HG03469 (cell line): ENCODE results near the gene PEX26.

ENCODE experiments used
- ATAC-seq: cut with Tn5 transposase; IDR thresholded peaks from one replicate; pipeline ENCODE4 v1.9.1; 2021; ENCODE audit warnings: mild to moderate bottlenecking, moderate library complexity, moderate number of reproducible peaks; ENCODE audit not compliant: unreplicated experiment

PEX26 gene

GRCh38 chr22:18148293-18148965 lies 70.6 kb downstream of the PEX26 start:
- no peak for ATAC-seq

DNA sequence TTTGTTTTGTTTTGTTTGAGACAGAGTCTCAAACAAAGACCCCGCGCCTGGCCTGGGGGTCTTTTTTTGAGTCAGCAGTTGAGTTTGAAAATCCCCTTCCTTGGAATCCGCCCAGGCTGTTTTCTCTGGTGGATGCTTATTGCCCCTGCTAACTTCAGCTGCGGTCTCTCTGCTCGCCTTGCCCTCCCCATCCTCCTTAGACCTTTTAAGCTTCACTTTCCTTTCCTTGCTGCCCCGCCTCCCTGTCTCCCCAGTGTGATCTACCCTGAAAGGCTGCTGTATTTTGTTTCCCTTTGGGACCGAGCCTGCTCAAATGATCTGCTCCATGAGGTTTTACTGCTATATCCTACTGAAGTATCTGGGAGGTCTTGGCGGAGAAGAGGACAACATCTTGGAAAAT lies 74.7 kb downstream of the PEX26 start:
- no peak for ATAC-seq

DNA sequence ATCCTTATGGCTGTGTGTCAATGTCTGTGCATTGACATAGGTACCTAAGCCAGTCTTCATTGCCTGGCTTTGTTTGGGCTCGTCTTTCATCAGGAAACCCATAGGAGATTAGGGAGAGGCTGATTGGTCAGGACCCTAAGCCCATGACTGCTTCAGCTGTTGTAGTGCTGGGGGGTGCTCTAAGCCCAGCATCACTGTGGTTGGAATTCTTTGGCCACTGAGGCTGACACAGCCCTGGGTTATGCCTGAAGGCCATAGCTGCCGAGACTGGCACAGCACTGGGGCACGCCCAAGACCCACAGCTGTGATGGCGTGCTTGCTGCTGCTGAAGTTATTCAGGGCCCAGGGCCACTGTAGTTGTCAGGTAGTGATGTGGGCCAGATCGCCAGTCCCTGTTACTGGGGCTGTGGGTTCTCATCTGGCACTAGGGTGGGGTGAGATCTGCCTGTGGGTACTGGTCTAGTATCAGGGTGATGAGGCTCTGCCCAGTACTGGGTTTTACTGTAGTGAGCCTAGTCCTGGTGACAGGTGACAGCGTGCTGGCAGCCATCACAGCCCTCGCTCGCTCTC lies 77.1 kb downstream of the PEX26 start:
- ATAC-seq: no peak
